B cell (primary cell): ENCODE results near the gene WNT6.

Experiments
- EZH2 ChIP-seq: IDR thresholded peaks from 2 replicates; pipeline ENCODE4 v1.6.1; 2012; ENCODE audit warnings: borderline replicate concordance, low read depth, mild to moderate bottlenecking, moderate library complexity, low read length; ENCODE audit not compliant: insufficient read depth, poor library complexity, severe bottlenecking
- TF ChIP-seq, protein P1 (sequence below): fragments of 200-600 bp; IDR thresholded peaks from one replicate; pipeline ENCODE4 v1.8.0; 2022; ENCODE audit warnings: antibody characterized with exemption, mild to moderate bottlenecking

DNA sequence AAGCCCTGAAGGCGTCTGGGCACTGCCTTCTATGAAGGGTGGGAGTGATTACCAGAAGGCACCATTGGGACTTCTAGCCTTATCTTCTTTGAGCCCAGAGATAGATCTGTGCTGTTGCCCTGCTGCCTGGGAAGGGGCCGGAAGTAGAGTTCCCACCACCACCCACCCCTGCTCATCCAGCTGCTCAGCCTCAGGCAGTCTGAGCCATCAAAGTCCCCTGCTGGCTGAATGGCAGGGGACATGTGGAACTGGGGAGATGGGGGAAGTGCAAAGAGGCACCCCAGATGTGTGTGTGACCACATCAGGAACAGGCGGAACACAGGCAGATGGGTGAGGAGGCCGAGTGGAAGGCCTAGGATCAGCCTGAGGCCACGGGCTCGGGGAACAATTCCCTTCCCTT, 17.7 kb downstream of the WNT6 start:
- TF ChIP-seq, protein P1, sequence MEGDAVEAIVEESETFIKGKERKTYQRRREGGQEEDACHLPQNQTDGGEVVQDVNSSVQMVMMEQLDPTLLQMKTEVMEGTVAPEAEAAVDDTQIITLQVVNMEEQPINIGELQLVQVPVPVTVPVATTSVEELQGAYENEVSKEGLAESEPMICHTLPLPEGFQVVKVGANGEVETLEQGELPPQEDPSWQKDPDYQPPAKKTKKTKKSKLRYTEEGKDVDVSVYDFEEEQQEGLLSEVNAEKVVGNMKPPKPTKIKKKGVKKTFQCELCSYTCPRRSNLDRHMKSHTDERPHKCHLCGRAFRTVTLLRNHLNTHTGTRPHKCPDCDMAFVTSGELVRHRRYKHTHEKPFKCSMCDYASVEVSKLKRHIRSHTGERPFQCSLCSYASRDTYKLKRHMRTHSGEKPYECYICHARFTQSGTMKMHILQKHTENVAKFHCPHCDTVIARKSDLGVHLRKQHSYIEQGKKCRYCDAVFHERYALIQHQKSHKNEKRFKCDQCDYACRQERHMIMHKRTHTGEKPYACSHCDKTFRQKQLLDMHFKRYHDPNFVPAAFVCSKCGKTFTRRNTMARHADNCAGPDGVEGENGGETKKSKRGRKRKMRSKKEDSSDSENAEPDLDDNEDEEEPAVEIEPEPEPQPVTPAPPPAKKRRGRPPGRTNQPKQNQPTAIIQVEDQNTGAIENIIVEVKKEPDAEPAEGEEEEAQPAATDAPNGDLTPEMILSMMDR, result no peak
- no peak for TF ChIP-seq EZH2
